Medulla oblongata (tissue), 1 donor: ENCODE measurements around the gene MRPL44.
A peak's percentile ranks its signal among the peaks of the same experiment; 100 is the strongest.
"Not testable (repeated sequence)": the region's sequence is repeated elsewhere in the genome, so short reads cannot be mapped to it uniquely, and the experiment has no call there.

Experiments
- DNase-seq: peaks from one replicate; pipeline ENCODE4 v3.0.0-alpha.2; 2015; ENCODE audit errors: extremely low spot score

Gene MRPL44

GRCh38 chr2:223970343-223971128, 13.3 kb downstream of the MRPL44 start:
- peak; percentile 87 for DNase-seq

- DNase-seq, result no peak
Observed at GRCh38 chr2:223971731-223972130, 14.5 kb downstream of the MRPL44 start.

DNA sequence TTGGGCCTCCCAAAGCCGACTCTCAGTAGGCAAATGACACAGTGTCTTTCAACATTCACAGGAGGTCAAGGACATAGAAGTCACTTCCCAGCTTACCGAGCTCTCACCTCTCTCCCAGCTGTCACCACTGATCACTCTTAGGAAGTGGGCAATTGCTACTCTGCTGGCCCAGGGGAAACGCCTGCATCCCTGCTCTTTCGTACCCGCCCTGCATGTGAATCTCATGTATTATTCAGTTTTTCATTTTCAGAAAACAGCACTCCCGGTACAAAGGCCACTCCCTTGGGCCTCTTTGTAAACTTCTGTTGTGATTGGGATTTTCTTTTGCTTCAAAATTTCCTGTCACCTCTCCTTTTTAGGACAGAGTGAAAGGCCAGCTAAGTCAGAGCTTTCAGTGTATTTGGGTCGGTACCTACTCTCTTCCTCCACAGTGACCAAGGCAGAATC, 15.4 kb downstream of the MRPL44 start:
- DNase-seq, result no peak

- DNase-seq, result no peak
Observed at GRCh38 chr2:223973606-223974005, 16.3 kb downstream of the MRPL44 start.

- no peak for DNase-seq
Observed at GRCh38 chr2:223976635-223977226, 19.5 kb downstream of the MRPL44 start.

GRCh38 chr2:223978451-223978850, 21.2 kb downstream of the MRPL44 start:
- no peak for DNase-seq

GRCh38 chr2:223979730-223980396, 22.6 kb downstream of the MRPL44 start:
- no peak for DNase-seq

- no peak for DNase-seq
Observed at GRCh38 chr2:223980397-223980735, 23.1 kb downstream of the MRPL44 start.

GRCh38 chr2:223980803-223981202, 23.5 kb downstream of the MRPL44 start:
- DNase-seq, result no peak

GRCh38 chr2:223981241-223981640, 24.0 kb downstream of the MRPL44 start:
- DNase-seq, result no peak

- no peak for DNase-seq
Observed at GRCh38 chr2:223989206-223989855, 32.1 kb downstream of the MRPL44 start.

- no peak for DNase-seq
Observed at GRCh38 chr2:223989856-223990232, 32.6 kb downstream of the MRPL44 start.

DNA sequence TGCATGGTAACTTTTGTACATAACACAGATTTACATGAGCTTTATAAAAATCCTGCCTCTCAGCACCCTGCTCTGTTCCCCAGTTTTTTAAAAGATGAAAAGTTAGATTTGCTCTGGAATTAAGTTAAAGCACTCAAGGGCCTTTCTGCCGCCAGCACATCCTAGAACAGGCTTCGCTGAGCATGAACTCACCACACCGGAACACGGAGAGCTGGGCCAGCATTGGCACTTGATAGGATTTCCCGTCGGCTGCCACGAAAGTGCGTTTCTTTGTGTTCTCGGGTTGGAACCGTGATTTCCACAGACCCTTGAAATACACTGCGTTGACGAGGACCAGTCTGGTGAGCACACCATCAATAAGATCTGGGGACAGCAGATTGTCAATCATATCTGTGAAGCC, 34.3 kb downstream of the MRPL44 start:
- no peak for DNase-seq

DNA sequence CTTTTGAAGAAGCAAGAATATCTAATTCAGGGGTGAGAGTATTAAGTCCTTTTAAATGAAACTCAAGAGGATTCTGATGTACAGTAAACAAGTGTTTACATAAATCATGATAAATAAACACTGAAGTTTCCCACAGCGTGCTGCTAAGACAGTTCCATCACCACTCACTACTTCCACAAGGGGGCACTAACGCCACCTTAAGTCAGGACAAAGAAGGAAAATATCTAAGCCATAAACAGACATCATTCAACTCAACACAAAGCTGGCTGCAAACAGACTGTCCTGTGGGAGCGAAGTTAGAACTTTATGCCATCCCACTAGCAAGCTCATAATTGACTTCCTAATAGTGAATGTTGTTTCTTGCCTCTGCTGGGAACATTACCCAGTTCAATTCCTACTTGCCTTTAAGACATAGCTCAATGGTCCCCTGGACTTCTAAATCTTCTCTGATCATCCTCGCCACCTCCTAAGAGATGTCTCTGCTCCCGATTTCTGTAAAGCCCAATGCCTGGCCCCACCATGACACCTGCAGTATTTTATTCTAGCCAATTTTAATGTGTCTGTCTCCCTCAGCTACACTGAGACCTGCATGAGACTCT, 36.5 kb downstream of the MRPL44 start:
- DNase-seq, result peak; percentile 94

GRCh38 chr2:223994562-223995162, 37.4 kb downstream of the MRPL44 start:
- no peak for DNase-seq

- no peak for DNase-seq
Observed at GRCh38 chr2:223995569-223995968, 38.3 kb downstream of the MRPL44 start.

- no peak for DNase-seq
Observed at GRCh38 chr2:223996391-223996790, 39.1 kb downstream of the MRPL44 start.

- no peak for DNase-seq
Observed at GRCh38 chr2:223997938-223998337, 40.7 kb downstream of the MRPL44 start.

- no peak for DNase-seq
Observed at GRCh38 chr2:223998948-223999347, 41.7 kb downstream of the MRPL44 start.

- no peak for DNase-seq
Observed at GRCh38 chr2:223999862-224000261, 42.6 kb downstream of the MRPL44 start.

DNA sequence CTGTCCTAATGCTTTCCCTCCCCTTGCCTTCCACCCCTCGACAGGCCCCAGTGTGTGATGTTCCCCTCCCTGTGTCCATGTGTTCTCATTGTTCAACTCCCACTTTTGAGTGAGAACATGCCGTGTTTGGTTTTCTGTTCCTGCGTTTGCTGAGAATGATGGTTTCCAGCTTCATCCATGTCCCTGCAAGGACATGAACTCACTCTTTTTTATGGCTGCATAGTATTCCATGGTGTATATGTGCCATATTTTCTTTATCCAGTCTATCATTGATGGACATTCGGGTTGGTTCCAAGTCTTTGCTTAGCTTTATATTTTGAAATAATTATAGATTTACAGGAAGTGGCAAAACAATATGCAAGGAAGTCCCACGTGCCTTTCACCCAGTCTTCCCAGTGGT, 43.4 kb downstream of the MRPL44 start:
- DNase-seq, result not testable (repeated sequence)
